Hematopoietic multipotent progenitor cell treated with erythropoietin and hydrocortisone succinate and interleukin-3 and kit ligand, for 17 days (in vitro differentiated cells): ENCODE results near the gene GDPD3.
A peak's percentile ranks its signal among the peaks of the same experiment; 100 is the strongest.

Source experiments
- DNase-seq: peaks from one replicate; pipeline ENCODE4 v3.0.0-alpha.2; 2015; ENCODE audit warnings: low spot score

The GDPD3 gene

DNA sequence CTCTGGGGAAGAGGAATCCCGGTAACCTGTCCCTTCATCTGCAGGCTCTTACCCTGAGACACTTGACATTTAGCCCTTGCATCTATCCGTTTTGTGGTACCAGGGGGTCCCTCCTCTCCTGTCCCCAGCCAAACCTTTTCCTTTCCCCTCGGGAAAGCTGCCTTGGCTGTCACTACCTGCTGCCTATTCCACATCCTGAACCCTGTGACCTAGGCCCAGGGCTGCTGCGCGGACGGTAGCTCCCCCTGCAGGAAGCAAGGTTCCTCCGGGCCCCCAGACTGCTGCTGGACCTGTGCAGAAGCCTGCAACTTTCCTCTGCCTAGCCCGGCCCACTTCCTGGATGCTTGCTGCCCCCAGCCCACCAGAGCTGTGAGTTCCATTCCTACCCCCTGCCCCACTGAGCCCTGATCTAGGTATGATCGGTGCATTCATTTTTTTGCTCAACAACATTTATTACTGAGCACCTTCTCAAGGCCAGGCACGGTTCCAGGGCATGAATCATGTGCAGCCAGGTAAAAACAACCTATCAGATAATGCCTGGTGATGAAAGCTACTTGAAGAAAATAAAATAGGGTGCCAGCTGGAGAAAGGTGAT is 58.3 kb downstream of the GDPD3 start:
- DNase-seq, result peak; percentile 37
